Measurements from ENCODE around the gene VCL.

DNA sequence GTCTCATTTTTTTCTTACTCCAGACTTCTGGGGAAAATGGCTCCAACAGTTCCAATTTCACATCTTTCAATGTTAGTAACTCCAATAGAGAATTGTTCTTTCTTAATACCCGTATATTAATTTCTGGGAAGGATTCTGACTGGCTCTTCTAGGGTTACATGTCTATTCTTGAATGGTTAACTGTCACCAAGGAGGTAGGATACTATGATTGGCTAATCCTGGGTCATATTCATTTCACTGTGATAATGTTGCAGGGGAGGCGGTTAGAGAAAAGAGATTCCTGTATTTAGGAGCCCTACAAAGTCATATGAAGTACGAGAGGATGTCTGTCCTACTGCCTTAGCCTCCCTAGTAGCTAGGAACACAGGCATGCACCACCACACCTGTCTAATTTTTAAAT is 16.1 kb upstream of the VCL start:
- TF ChIP-seq, protein P1, sequence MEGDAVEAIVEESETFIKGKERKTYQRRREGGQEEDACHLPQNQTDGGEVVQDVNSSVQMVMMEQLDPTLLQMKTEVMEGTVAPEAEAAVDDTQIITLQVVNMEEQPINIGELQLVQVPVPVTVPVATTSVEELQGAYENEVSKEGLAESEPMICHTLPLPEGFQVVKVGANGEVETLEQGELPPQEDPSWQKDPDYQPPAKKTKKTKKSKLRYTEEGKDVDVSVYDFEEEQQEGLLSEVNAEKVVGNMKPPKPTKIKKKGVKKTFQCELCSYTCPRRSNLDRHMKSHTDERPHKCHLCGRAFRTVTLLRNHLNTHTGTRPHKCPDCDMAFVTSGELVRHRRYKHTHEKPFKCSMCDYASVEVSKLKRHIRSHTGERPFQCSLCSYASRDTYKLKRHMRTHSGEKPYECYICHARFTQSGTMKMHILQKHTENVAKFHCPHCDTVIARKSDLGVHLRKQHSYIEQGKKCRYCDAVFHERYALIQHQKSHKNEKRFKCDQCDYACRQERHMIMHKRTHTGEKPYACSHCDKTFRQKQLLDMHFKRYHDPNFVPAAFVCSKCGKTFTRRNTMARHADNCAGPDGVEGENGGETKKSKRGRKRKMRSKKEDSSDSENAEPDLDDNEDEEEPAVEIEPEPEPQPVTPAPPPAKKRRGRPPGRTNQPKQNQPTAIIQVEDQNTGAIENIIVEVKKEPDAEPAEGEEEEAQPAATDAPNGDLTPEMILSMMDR (conservative IDR thresholded peaks at IDR 0.05; ENCODE audit: low read depth, low read length): no peak
- TF ChIP-seq EZH2 (IDR thresholded peaks at IDR 0.05; ENCODE audit: borderline replicate concordance, low read depth, low read length, poor library complexity, severe bottlenecking): no peak

Measured in A673 (cell line).